Skeletal muscle tissue (tissue), 4 donors: ENCODE measurements around the gene UQCC3. TPM values are rescaled to one million over a fixed set of nuclear protein-coding genes. Genes with fewer than 3 reads are reported as not detected.
A peak's percentile ranks its signal among the peaks of the same experiment; 100 is the strongest.

Experiments used
- H3K27ac ChIP-seq: one replicate; pipeline ENCODE4 v1.7.0; 2013; ENCODE audit warnings: mild to moderate bottlenecking, low read depth, low read length, inconsistent platforms
- H3K27me3 ChIP-seq, 3 donors: one replicate each; pipeline ENCODE4 v1.7.0; 2013; ENCODE audit warnings: low read length in 3 of 3; ENCODE audit not compliant: control insufficient read depth in 3 of 3, insufficient read depth in 3 of 3
- H3K36me3 ChIP-seq, 3 donors: one replicate each; pipeline ENCODE4 v1.7.0; 2013; ENCODE audit warnings: low read length in 3 of 3; ENCODE audit not compliant: control insufficient read depth in 3 of 3, insufficient read depth in 3 of 3
- H3K4me1 ChIP-seq, 3 donors: one replicate each; pipeline ENCODE4 v1.7.0; 2013; ENCODE audit warnings: low read length in 3 of 3, mild to moderate bottlenecking in 3 of 3; ENCODE audit not compliant: control insufficient read depth in 3 of 3, insufficient read depth in 3 of 3
- H3K4me3 ChIP-seq, 3 donors: one replicate each; pipeline ENCODE4 v1.7.0; 2013; ENCODE audit warnings: low read length in 3 of 3
- H3K9ac ChIP-seq, 3 donors: one replicate each; pipeline ENCODE4 v1.7.0; 2013; ENCODE audit warnings: low read length in 3 of 3, mild to moderate bottlenecking in 3 of 3, moderate library complexity in 2 of 3, low read depth in 1 of 3
- H3K9me3 ChIP-seq, 3 donors: one replicate each; pipeline ENCODE4 v1.7.0; 2013; ENCODE audit warnings: low read length in 3 of 3; ENCODE audit not compliant: control insufficient read depth in 3 of 3
- total RNA-seq: library from RNA; depleted of rRNA; stranded (reverse); fragments of >200 nt; gene quantifications from one replicate; pipeline ENCODE4 v1.2.3, GENCODE V29; 2014
- donor health status: Osteomylitis.

Gene UQCC3
- total RNA-seq: 4.7 TPM

- H3K9me3 ChIP-seq: no peaks in the 10 kb centered on the region
- H3K4me3 ChIP-seq: peak within 1 kb of the TSS; percentile 92 to 97 (median 95)
- peak within 1 kb of the TSS; percentile 86 for H3K27ac ChIP-seq
- peak within 1 kb of the TSS; percentile 82 to 97 (median 96) for H3K9ac ChIP-seq
- H3K27me3 ChIP-seq: no peaks in the 10 kb centered on the region
- peaks cover 11 to 27% (median 20%) of the 10 kb centered on the region in 3 donors for H3K36me3 ChIP-seq
- peaks cover 37 to 49% (median 48%) of the 10 kb centered on the region in 3 donors for H3K4me1 ChIP-seq
Observed at GRCh38 chr11:62671608-62672389, at the start of gene UQCC3, which contains the start of gene LBHD1. UQCC3 (plus strand) TSS chr11:62671673; CDS start chr11:62671746, 73 bp downstream. LBHD1 (minus strand) TSS chr11:62672267; CDS start chr11:62670031, 2,236 bp downstream.

GRCh38 chr11:62622476-62623089 lies 48.9 kb upstream of the UQCC3 start:
- peak overlapping the region; percentile 89 for H3K27ac ChIP-seq
- peaks cover 23 to 30% (median 26%) of the 10 kb centered on the region in 3 donors for H3K36me3 ChIP-seq
- no peaks in the 10 kb centered on the region for H3K9me3 ChIP-seq
- no peaks in the 10 kb centered on the region for H3K27me3 ChIP-seq
- peaks cover 12 to 16% (median 15%) of the 10 kb centered on the region in 3 donors for H3K4me1 ChIP-seq
- H3K4me3 ChIP-seq: peak overlapping the region; percentile 71 to 91 (median 83)
- H3K9ac ChIP-seq: peak overlapping the region; percentile 63 to 87 (median 66)

- Histone ChIP-seq H3K27ac (no peak overlapping the region), H3K9ac (no peak overlapping the region), H3K4me3 (no peak overlapping the region), H3K9me3 (no peaks in the 10 kb centered on the region), H3K4me1 (no peaks in the 10 kb centered on the region), H3K27me3 (no peaks in the 10 kb centered on the region), H3K36me3 (peaks cover 66 to 72% (median 70%) of the 10 kb centered on the region in 3 donors)
Observed at GRCh38 chr11:62627713-62628112, 43.8 kb upstream of the UQCC3 start.

- H3K9me3 ChIP-seq: no peaks in the 10 kb centered on the region
- H3K36me3 ChIP-seq: peaks cover 75 to 77% (median 76%) of the 10 kb centered on the region in 3 donors
- no peak overlapping the region for H3K9ac ChIP-seq
- no peaks in the 10 kb centered on the region for H3K4me1 ChIP-seq
- H3K27me3 ChIP-seq: no peaks in the 10 kb centered on the region
- H3K27ac ChIP-seq: no peak overlapping the region
- H3K4me3 ChIP-seq: no peak overlapping the region
Observed at GRCh38 chr11:62632492-62632891, 39.0 kb upstream of the UQCC3 start.

- Histone ChIP-seq H3K9me3 (no peaks in the 10 kb centered on the region), H3K4me3 (no peak overlapping the region), H3K27me3 (no peaks in the 10 kb centered on the region), H3K4me1 (peaks cover 23 to 32% (median 24%) of the 10 kb centered on the region in 3 donors), H3K9ac (no peak overlapping the region), H3K27ac (no peak overlapping the region), H3K36me3 (peaks cover 24 to 37% (median 25%) of the 10 kb centered on the region in 3 donors)
Observed at GRCh38 chr11:62644220-62644619, 27.3 kb upstream of the UQCC3 start.

- peak overlapping the region; percentile 94 to 97 (median 96) for H3K9ac ChIP-seq
- H3K4me3 ChIP-seq: peak overlapping the region; percentile 94 to 98 (median 96)
- H3K27ac ChIP-seq: peak overlapping the region; percentile 92
- no peaks in the 10 kb centered on the region for H3K27me3 ChIP-seq
- peaks cover 23 to 32% (median 24%) of the 10 kb centered on the region in 3 donors for H3K4me1 ChIP-seq
- no peaks in the 10 kb centered on the region for H3K9me3 ChIP-seq
- H3K36me3 ChIP-seq: peaks cover 25 to 39% (median 26%) of the 10 kb centered on the region in 3 donors
Observed at GRCh38 chr11:62645671-62645945, 25.9 kb upstream of the UQCC3 start.

- Histone ChIP-seq H3K27ac (peak within 1 kb of the TSS; percentile 92), H3K9me3 (no peaks in the 10 kb centered on the region), H3K4me1 (peaks cover 23 to 32% (median 24%) of the 10 kb centered on the region in 3 donors), H3K4me3 (peak within 1 kb of the TSS; percentile 94 to 98 (median 96)), H3K27me3 (no peaks in the 10 kb centered on the region), H3K9ac (peak within 1 kb of the TSS; percentile 94 to 97 (median 96)), H3K36me3 (peaks cover 25 to 39% (median 26%) of the 10 kb centered on the region in 3 donors)
Observed at GRCh38 chr11:62645946-62646824, 25.3 kb upstream of the UQCC3 start, which contains the start of gene GANAB. GANAB (minus strand) TSS chr11:62646613; CDS start chr11:62646599, 14 bp downstream.

GRCh38 chr11:62646825-62647608 lies 24.5 kb upstream of the UQCC3 start:
- Histone ChIP-seq H3K27me3 (no peaks in the 10 kb centered on the region), H3K36me3 (peaks cover 25 to 39% (median 26%) of the 10 kb centered on the region in 3 donors), H3K9me3 (no peaks in the 10 kb centered on the region), H3K9ac (peak overlapping the region; percentile 20 to 60 (median 29)), H3K27ac (peak overlapping the region; percentile 1), H3K4me3 (peak overlapping the region; percentile 56 to 60 (median 59)), H3K4me1 (peaks cover 27 to 36% (median 29%) of the 10 kb centered on the region in 3 donors)

GRCh38 chr11:62647609-62648005 lies 23.9 kb upstream of the UQCC3 start:
- Histone ChIP-seq H3K27me3 (no peaks in the 10 kb centered on the region), H3K36me3 (peaks cover 25 to 38% (median 26%) of the 10 kb centered on the region in 3 donors), H3K9me3 (no peaks in the 10 kb centered on the region), H3K9ac (no peak overlapping the region), H3K27ac (no peak overlapping the region), H3K4me1 (peaks cover 33 to 40% (median 35%) of the 10 kb centered on the region in 3 donors), H3K4me3 (no peak overlapping the region)
